ENCODE results near the gene IMPDH2.
A peak's percentile ranks its signal among the peaks of the same experiment; 100 is the strongest.

The IMPDH2 gene

GRCh38 chr3:49007068-49007770 is 22.0 kb downstream of the IMPDH2 start, which contains the start of gene WDR6:
Gene WDR6 (plus strand): TSS chr3:49007391. CDS start chr3:49007432, 41 bp downstream.
- Histone ChIP-seq H3K27me3 (ENCODE audit: insufficient read depth, low read length, poor library complexity) (no peaks in the 10 kb centered on the region), H3K23ac (ENCODE audit: low read length) (peak within 1 kb of the TSS; percentile 59), H2BK15ac (replicated peaks; ENCODE audit: low read depth) (no peak within 1 kb of the TSS), H2BK120ac (ENCODE audit: low read depth, low read length) (no peak within 1 kb of the TSS), H4K8ac (ENCODE audit: low read depth, low read length) (no peak within 1 kb of the TSS), H3K9ac (ENCODE audit: low read length) (peak within 1 kb of the TSS; percentile 96), H3K4me3 (ENCODE audit: low read length) (peak within 1 kb of the TSS; percentile 83), H3K4me2 (ENCODE audit: low read length) (peak within 1 kb of the TSS; percentile 90), H3K4ac (ENCODE audit: low read depth, low read length) (peak within 1 kb of the TSS; percentile 84), H3K79me1 (ENCODE audit: low read length) (peaks cover 11% of the 10 kb centered on the region), H4K5ac (ENCODE audit: low read length) (no peak within 1 kb of the TSS), H2AK5ac (ENCODE audit: low read length) (no peak within 1 kb of the TSS), H3K36me3 (ENCODE audit: control insufficient read depth, insufficient read depth, low read length) (peaks cover 5% of the 10 kb centered on the region), H3K56ac (ENCODE audit: low read length) (peak within 1 kb of the TSS; percentile 95), H3K18ac (ENCODE audit: low read length) (peak within 1 kb of the TSS; percentile 47), H3K4me1 (ENCODE audit: control insufficient read depth, low read depth, low read length) (peaks cover 5% of the 10 kb centered on the region), H3K79me2 (ENCODE audit: control insufficient read depth, insufficient read depth, low read length) (peaks cover 30% of the 10 kb centered on the region), H3K27ac (ENCODE audit: low read depth, low read length) (peak within 1 kb of the TSS; percentile 47), H2BK5ac (ENCODE audit: low read length) (peak within 1 kb of the TSS; percentile 94)
- DNase-seq: peak; percentile 99
- WGBS (ENCODE audit: extremely low coverage, insufficient coverage, low lambda C conversion rate): no CpG with 5 or more reads among the region's 65 CpGs

GRCh38 chr3:49006408-49007067 is 22.7 kb downstream of the IMPDH2 start:
- peaks cover 24% of the 10 kb centered on the region for H3K79me2 ChIP-seq (ENCODE audit: control insufficient read depth, insufficient read depth, low read length)
- H3K4me1 ChIP-seq (ENCODE audit: control insufficient read depth, low read depth, low read length): peaks cover 5% of the 10 kb centered on the region
- H3K56ac ChIP-seq (ENCODE audit: low read length): peak overlapping the region; percentile 88
- no peak overlapping the region for H2BK15ac ChIP-seq (replicated peaks; ENCODE audit: low read depth)
- H2BK120ac ChIP-seq (ENCODE audit: low read depth, low read length): no peak overlapping the region
- H3K27me3 ChIP-seq (ENCODE audit: insufficient read depth, low read length, poor library complexity): no peaks in the 10 kb centered on the region
- DNase-seq: no peak
- peak overlapping the region; percentile 88 for H3K4me2 ChIP-seq (ENCODE audit: low read length)
- H3K9ac ChIP-seq (ENCODE audit: low read length): peak overlapping the region; percentile 85
- H4K8ac ChIP-seq (ENCODE audit: low read depth, low read length): no peak overlapping the region
- H2AK5ac ChIP-seq (ENCODE audit: low read length): no peak overlapping the region
- H3K4ac ChIP-seq (ENCODE audit: low read depth, low read length): peak overlapping the region; percentile 25
- H4K5ac ChIP-seq (ENCODE audit: low read length): no peak overlapping the region
- H2BK5ac ChIP-seq (ENCODE audit: low read length): no peak overlapping the region
- WGBS (ENCODE audit: extremely low coverage, insufficient coverage, low lambda C conversion rate): no CpG with 5 or more reads among the region's 32 CpGs
- H3K4me3 ChIP-seq (ENCODE audit: low read length): peak overlapping the region; percentile 53
- H3K36me3 ChIP-seq (ENCODE audit: control insufficient read depth, insufficient read depth, low read length): no peaks in the 10 kb centered on the region
- peaks cover 9% of the 10 kb centered on the region for H3K79me1 ChIP-seq (ENCODE audit: low read length)
- no peak overlapping the region for H3K18ac ChIP-seq (ENCODE audit: low read length)
- no peak overlapping the region for H3K27ac ChIP-seq (ENCODE audit: low read depth, low read length)
- no peak overlapping the region for H3K23ac ChIP-seq (ENCODE audit: low read length)

- Histone ChIP-seq H3K79me1 (ENCODE audit: low read length) (peaks cover 9% of the 10 kb centered on the region), H2BK15ac (replicated peaks; ENCODE audit: low read depth) (no peak overlapping the region), H3K27me3 (ENCODE audit: insufficient read depth, low read length, poor library complexity) (no peaks in the 10 kb centered on the region), H3K56ac (ENCODE audit: low read length) (no peak overlapping the region), H3K4me1 (ENCODE audit: control insufficient read depth, low read depth, low read length) (peaks cover 5% of the 10 kb centered on the region), H4K5ac (ENCODE audit: low read length) (no peak overlapping the region), H3K27ac (ENCODE audit: low read depth, low read length) (no peak overlapping the region), H4K8ac (ENCODE audit: low read depth, low read length) (no peak overlapping the region), H3K4me3 (ENCODE audit: low read length) (no peak overlapping the region), H2AK5ac (ENCODE audit: low read length) (no peak overlapping the region), H2BK120ac (ENCODE audit: low read depth, low read length) (no peak overlapping the region), H3K23ac (ENCODE audit: low read length) (no peak overlapping the region), H3K79me2 (ENCODE audit: control insufficient read depth, insufficient read depth, low read length) (peaks cover 21% of the 10 kb centered on the region), H2BK5ac (ENCODE audit: low read length) (no peak overlapping the region), H3K4me2 (ENCODE audit: low read length) (no peak overlapping the region), H3K36me3 (ENCODE audit: control insufficient read depth, insufficient read depth, low read length) (no peaks in the 10 kb centered on the region), H3K9ac (ENCODE audit: low read length) (no peak overlapping the region), H3K18ac (ENCODE audit: low read length) (no peak overlapping the region), H3K4ac (ENCODE audit: low read depth, low read length) (no peak overlapping the region)
- DNase-seq: no peak
- WGBS (ENCODE audit: extremely low coverage, insufficient coverage, low lambda C conversion rate): no CpG with 5 or more reads among the region's 5 CpGs
Measured at GRCh38 chr3:49005998-49006397, 23.2 kb downstream of the IMPDH2 start.

GRCh38 chr3:49005303-49005680 is 23.9 kb downstream of the IMPDH2 start:
- H4K8ac ChIP-seq (ENCODE audit: low read depth, low read length): no peak overlapping the region
- H3K79me1 ChIP-seq (ENCODE audit: low read length): peaks cover 9% of the 10 kb centered on the region
- WGBS (ENCODE audit: extremely low coverage, insufficient coverage, low lambda C conversion rate): no CpG with 5 or more reads among the region's 3 CpGs
- no peak overlapping the region for H3K4me2 ChIP-seq (ENCODE audit: low read length)
- H2AK5ac ChIP-seq (ENCODE audit: low read length): no peak overlapping the region
- H3K23ac ChIP-seq (ENCODE audit: low read length): no peak overlapping the region
- H2BK5ac ChIP-seq (ENCODE audit: low read length): no peak overlapping the region
- no peak overlapping the region for H4K5ac ChIP-seq (ENCODE audit: low read length)
- no peak overlapping the region for H3K27ac ChIP-seq (ENCODE audit: low read depth, low read length)
- no peak overlapping the region for H2BK15ac ChIP-seq (replicated peaks; ENCODE audit: low read depth)
- no peak overlapping the region for H2BK120ac ChIP-seq (ENCODE audit: low read depth, low read length)
- peaks cover 21% of the 10 kb centered on the region for H3K79me2 ChIP-seq (ENCODE audit: control insufficient read depth, insufficient read depth, low read length)
- H3K56ac ChIP-seq (ENCODE audit: low read length): no peak overlapping the region
- no peak overlapping the region for H3K4ac ChIP-seq (ENCODE audit: low read depth, low read length)
- H3K4me3 ChIP-seq (ENCODE audit: low read length): no peak overlapping the region
- no peaks in the 10 kb centered on the region for H3K36me3 ChIP-seq (ENCODE audit: control insufficient read depth, insufficient read depth, low read length)
- no peak overlapping the region for H3K9ac ChIP-seq (ENCODE audit: low read length)
- peaks cover 5% of the 10 kb centered on the region for H3K4me1 ChIP-seq (ENCODE audit: control insufficient read depth, low read depth, low read length)
- no peaks in the 10 kb centered on the region for H3K27me3 ChIP-seq (ENCODE audit: insufficient read depth, low read length, poor library complexity)
- no peak for DNase-seq
- H3K18ac ChIP-seq (ENCODE audit: low read length): no peak overlapping the region

- no peak overlapping the region for H3K4me2 ChIP-seq (ENCODE audit: low read length)
- peak; percentile 81 for DNase-seq
Measured at GRCh38 chr3:49004352-49005302, 24.6 kb downstream of the IMPDH2 start.

More at GRCh38 chr3:49004352-49005302, 24.6 kb downstream of the IMPDH2 start:
- no peak overlapping the region for H4K8ac ChIP-seq (ENCODE audit: low read depth, low read length)
- H3K9ac ChIP-seq (ENCODE audit: low read length): no peak overlapping the region
- H2AK5ac ChIP-seq (ENCODE audit: low read length): no peak overlapping the region
- no peak overlapping the region for H3K27ac ChIP-seq (ENCODE audit: low read depth, low read length)
- no peak overlapping the region for H3K23ac ChIP-seq (ENCODE audit: low read length)
- no peak overlapping the region for H2BK120ac ChIP-seq (ENCODE audit: low read depth, low read length)
- no CpG with 5 or more reads among the region's 16 CpGs for WGBS (ENCODE audit: extremely low coverage, insufficient coverage, low lambda C conversion rate)
- no peaks in the 10 kb centered on the region for H3K27me3 ChIP-seq (ENCODE audit: insufficient read depth, low read length, poor library complexity)
- H3K79me1 ChIP-seq (ENCODE audit: low read length): peaks cover 9% of the 10 kb centered on the region
- H3K36me3 ChIP-seq (ENCODE audit: control insufficient read depth, insufficient read depth, low read length): no peaks in the 10 kb centered on the region
- H3K56ac ChIP-seq (ENCODE audit: low read length): no peak overlapping the region
- no peak overlapping the region for H4K5ac ChIP-seq (ENCODE audit: low read length)
- H2BK15ac ChIP-seq (replicated peaks; ENCODE audit: low read depth): no peak overlapping the region
- H3K79me2 ChIP-seq (ENCODE audit: control insufficient read depth, insufficient read depth, low read length): peaks cover 16% of the 10 kb centered on the region
- no peak overlapping the region for H2BK5ac ChIP-seq (ENCODE audit: low read length)
- H3K4ac ChIP-seq (ENCODE audit: low read depth, low read length): no peak overlapping the region
- H3K4me1 ChIP-seq (ENCODE audit: control insufficient read depth, low read depth, low read length): peaks cover 5% of the 10 kb centered on the region
- H3K18ac ChIP-seq (ENCODE audit: low read length): no peak overlapping the region
- no peak overlapping the region for H3K4me3 ChIP-seq (ENCODE audit: low read length)

Measured in mesendoderm (in vitro differentiated cells).